Tibial artery (tissue), 4 donors: ENCODE measurements around the gene PPP1R3C.

Experiments used
- DNase-seq, 2 donors: peaks; one replicate each; pipeline ENCODE4 v3.0.0-alpha.2; 2019
- H3K27ac ChIP-seq, 2 donors: fragments of 200-600 bp; sonication (generic) in 1 of 2; 1 replicate in 1 of 2; 2 replicates in 1 of 2; pipeline ENCODE4 v1.5.1; 2018 to 2019; ENCODE audit warnings: mild to moderate bottlenecking in 1 of 2
- H3K27me3 ChIP-seq, 2 donors: fragments of 200-600 bp; sonication (generic) in 1 of 2; one replicate each; pipeline versions ENCODE4 v1.5.1 to v1.6.0; 2016 to 2019
- H3K36me3 ChIP-seq, 3 donors: fragments of 200-600 bp; sonication (generic) in 2 of 3; one replicate each; pipeline ENCODE4 v1.5.1; 2016 to 2019; ENCODE audit warnings: mild to moderate bottlenecking in 2 of 3
- H3K4me1 ChIP-seq, 4 donors: fragments of 200-600 bp; sonication (generic) in 2 of 4; 1 replicate in 3 of 4; 2 replicates in 1 of 4; pipeline ENCODE4 v1.5.1; 2016 to 2019
- H3K4me3 ChIP-seq, 2 donors: fragments of 200-600 bp; sonication (generic) in 1 of 2; 1 replicate in 1 of 2; 2 replicates in 1 of 2; pipeline ENCODE4 v1.5.1; 2018 to 2019; ENCODE audit warnings: mild to moderate bottlenecking in 2 of 2
- H3K9me3 ChIP-seq, 3 donors: fragments of 200-600 bp; sonication (generic) in 1 of 3; one replicate each; pipeline ENCODE4 v1.5.1; 2016 to 2019
- intact Hi-C: fragments of 100-400 bp; cut with DNase I; formaldehyde crosslinking; loops from one replicate; pipeline ENCODE4 v1.15.0; 2023; ENCODE audit warnings: low total_unique reads
- TF ChIP-seq, protein P1 (sequence below), 2 experiments: fragments of 200-600 bp in 1 of 2; fragments of 450-650 bp in 1 of 2; IDR thresholded peaks; one replicate each; pipeline ENCODE4 v1.5.1; 2017 to 2019; ENCODE audit warnings: antibody characterized with exemption in 2 of 2, mild to moderate bottlenecking in 1 of 2, moderate library complexity in 1 of 2

PPP1R3C gene

DNA sequence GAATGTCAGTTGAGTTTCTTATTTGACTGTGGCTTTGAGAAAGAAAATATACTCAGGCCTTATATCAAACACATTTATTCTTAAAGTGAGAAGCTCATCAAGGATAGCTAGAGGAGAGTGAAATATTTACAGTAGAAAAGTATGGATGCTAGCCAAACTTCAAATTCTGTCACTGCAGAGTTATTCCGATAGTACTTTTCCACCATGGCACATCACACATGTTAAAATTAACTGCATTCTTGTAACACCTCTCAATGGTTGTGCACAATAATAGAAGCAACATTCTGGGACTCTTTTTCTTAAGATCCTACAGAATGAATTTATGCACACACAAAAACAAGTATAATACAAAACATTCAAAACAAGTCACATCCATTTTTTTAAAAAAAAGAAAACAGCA, 4.5 kb downstream of the PPP1R3C start:
- TF ChIP-seq, protein P1, sequence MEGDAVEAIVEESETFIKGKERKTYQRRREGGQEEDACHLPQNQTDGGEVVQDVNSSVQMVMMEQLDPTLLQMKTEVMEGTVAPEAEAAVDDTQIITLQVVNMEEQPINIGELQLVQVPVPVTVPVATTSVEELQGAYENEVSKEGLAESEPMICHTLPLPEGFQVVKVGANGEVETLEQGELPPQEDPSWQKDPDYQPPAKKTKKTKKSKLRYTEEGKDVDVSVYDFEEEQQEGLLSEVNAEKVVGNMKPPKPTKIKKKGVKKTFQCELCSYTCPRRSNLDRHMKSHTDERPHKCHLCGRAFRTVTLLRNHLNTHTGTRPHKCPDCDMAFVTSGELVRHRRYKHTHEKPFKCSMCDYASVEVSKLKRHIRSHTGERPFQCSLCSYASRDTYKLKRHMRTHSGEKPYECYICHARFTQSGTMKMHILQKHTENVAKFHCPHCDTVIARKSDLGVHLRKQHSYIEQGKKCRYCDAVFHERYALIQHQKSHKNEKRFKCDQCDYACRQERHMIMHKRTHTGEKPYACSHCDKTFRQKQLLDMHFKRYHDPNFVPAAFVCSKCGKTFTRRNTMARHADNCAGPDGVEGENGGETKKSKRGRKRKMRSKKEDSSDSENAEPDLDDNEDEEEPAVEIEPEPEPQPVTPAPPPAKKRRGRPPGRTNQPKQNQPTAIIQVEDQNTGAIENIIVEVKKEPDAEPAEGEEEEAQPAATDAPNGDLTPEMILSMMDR (IDR thresholded peaks at IDR 0.05): no peak
- Histone ChIP-seq H3K4me3 (peak overlapping the region; percentile 65 to 75), H3K27ac (peak overlapping the region; percentile 50 to 78), H3K36me3 (peaks cover 59 to 62% (median 60%) of the 10 kb centered on the region in 3 donors), H3K27me3 (no peaks in the 10 kb centered on the region), H3K4me1 (peaks cover 0 to 26% (median 12%) of the 10 kb centered on the region in 4 donors), H3K9me3 (no peaks in the 10 kb centered on the region)
- intact Hi-C loops: loop anchor here (10.0 kb wide), 1 partner anchor 74 kb away; no protein-coding TSS in a partner anchor
- no peak for DNase-seq

DNA sequence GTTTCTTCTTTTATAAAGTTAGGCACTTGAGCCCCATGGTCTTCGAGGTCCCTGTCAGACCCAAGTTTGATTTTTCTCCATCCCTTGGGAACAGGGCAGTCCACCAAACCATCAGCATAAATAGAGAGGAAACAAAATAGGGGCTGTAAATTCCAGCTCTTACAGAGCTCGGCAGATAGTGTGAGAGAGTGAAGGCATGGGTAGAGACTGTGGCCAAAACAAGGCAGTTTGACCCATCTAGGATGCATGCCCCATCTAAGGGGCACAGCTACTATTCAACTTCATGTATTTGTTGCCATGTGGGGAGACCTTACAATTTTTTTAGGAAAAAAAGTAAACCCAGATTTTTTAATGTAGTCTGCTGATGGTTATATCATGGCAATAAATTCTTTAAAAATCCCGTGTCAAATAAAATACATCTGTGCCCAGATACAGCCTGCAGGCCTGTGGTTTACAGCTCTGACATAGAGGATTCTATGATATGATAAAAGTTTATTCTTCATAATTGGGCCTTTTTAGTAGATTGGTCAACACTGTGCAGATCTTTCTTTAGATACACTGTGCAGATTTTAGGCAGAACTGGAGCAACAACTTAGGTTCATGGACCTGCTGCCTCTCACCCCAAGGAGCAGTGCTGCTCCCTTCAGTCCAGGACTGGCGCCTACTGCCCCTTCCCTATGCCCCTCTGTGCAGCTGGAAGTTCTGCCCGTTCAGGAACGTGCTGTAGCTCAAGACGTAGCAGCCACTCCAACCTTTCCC, 5.3 kb downstream of the PPP1R3C start:
- Histone ChIP-seq H3K36me3 (peaks cover 60 to 70% (median 69%) of the 10 kb centered on the region in 3 donors), H3K4me1 (peaks cover 0 to 26% (median 12%) of the 10 kb centered on the region in 4 donors), H3K27ac (peak overlapping the region; percentile 50 to 78), H3K9me3 (no peaks in the 10 kb centered on the region), H3K27me3 (no peaks in the 10 kb centered on the region), H3K4me3 (peak overlapping the region; percentile 65 to 75)
- no peak for DNase-seq
- TF ChIP-seq, protein P1 (IDR thresholded peaks at IDR 0.05): no peak
- intact Hi-C loops: loop anchor here (10.0 kb wide), 1 partner anchor 73 kb away; no protein-coding TSS in a partner anchor

DNA sequence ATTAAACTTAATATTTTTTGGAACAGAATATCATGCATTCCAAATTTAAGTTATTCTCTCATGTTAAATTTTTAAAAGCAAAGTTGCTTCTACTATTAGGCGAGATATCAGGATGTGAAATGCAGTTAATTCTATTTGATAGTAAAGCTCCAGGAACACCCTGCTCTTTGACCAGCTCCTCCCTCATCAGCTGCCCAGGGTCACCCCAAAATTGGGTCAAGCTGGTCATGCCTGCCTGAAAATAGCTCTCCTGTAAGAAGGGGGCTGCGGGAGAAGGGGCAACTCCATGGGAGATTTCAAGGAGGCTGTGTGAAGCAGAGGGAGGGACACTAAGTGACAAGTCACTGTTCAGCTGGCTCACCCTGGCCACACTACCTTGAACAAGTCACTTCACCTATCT, 5.9 kb downstream of the PPP1R3C start:
- H3K27ac ChIP-seq: peak overlapping the region; percentile 42 to 78
- H3K27me3 ChIP-seq: no peaks in the 10 kb centered on the region
- peak overlapping the region; percentile 65 to 75 for H3K4me3 ChIP-seq
- peaks cover 0 to 26% (median 12%) of the 10 kb centered on the region in 4 donors for H3K4me1 ChIP-seq
- peaks cover 0 to 3% (median 2%) of the 10 kb centered on the region in 3 donors for H3K9me3 ChIP-seq
- DNase-seq: no peak
- peaks cover 63 to 76% (median 74%) of the 10 kb centered on the region in 3 donors for H3K36me3 ChIP-seq
- TF ChIP-seq, protein P1 (IDR thresholded peaks at IDR 0.05): no peak
- intact Hi-C loops: loop anchor here (10.0 kb wide), 1 partner anchor 72 kb away; no protein-coding TSS in a partner anchor

DNA sequence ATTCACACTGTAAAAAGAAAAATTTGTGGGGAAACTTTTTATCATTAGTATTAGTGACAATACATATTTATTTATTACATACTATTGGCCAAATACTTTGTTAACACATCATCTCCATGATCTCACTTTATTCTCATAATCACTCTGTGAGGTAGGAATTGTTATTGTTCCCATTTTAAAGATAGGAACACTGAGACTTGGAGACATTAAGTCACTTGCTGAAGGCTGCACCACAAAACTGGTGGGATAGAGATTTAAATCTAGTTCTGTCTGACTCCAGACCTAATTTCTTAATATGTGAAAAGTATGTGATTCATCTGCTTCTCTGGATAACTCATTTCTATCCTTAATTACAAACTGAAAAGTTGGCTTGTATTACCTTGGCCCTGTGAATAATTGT, 8.2 kb downstream of the PPP1R3C start:
- H3K4me3 ChIP-seq: no peak overlapping the region
- peaks cover 0 to 26% (median 12%) of the 10 kb centered on the region in 4 donors for H3K4me1 ChIP-seq
- no peak overlapping the region for H3K27ac ChIP-seq
- peaks cover 59 to 82% (median 81%) of the 10 kb centered on the region in 3 donors for H3K36me3 ChIP-seq
- DNase-seq: no peak
- peaks cover 0 to 7% (median 5%) of the 10 kb centered on the region in 3 donors for H3K9me3 ChIP-seq
- TF ChIP-seq, protein P1 (IDR thresholded peaks at IDR 0.05): no peak
- no peaks in the 10 kb centered on the region for H3K27me3 ChIP-seq
- intact Hi-C loops: loop anchor here (10.0 kb wide), 1 partner anchor 70 kb away; no protein-coding TSS in a partner anchor

DNA sequence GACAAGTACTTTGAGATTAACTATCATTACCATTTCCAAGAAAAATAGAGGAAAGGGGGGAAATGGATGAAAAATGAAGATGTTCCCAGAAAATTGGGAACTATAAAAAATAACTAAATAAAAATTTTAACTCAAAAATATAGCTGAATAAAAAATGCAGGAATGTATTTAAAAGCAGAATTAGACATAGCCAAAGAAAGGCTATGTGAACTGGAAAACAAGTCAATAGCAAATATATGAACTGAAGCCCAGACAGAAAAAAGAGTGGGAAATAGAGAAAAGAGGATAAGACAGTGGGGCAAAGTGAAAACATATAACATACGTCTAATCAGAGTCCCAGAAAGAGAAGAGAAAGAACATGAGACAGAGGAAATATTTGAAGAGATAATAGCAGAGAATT, 10.3 kb downstream of the PPP1R3C start:
- Histone ChIP-seq H3K36me3 (peaks cover 44 to 73% (median 70%) of the 10 kb centered on the region in 3 donors), H3K27ac (no peak overlapping the region), H3K4me1 (peaks cover 0 to 14% (median 7%) of the 10 kb centered on the region in 4 donors), H3K4me3 (no peak overlapping the region), H3K27me3 (no peaks in the 10 kb centered on the region), H3K9me3 (peaks cover 0 to 7% (median 5%) of the 10 kb centered on the region in 3 donors)
- TF ChIP-seq, protein P1 (IDR thresholded peaks at IDR 0.05): no peak
- DNase-seq: no peak
- intact Hi-C loops: loop anchor here (10.0 kb wide), 1 partner anchor 68 kb away; no protein-coding TSS in a partner anchor
